HepG2 (cell line): ENCODE results near the gene ACOT2. TPM values are rescaled to one million over a fixed set of nuclear protein-coding genes. Genes with fewer than 3 reads are reported as not detected.
A peak's percentile ranks its signal among the peaks of the same experiment; 100 is the strongest.
"Not testable (repeated sequence)": the region's sequence is repeated elsewhere in the genome, so short reads cannot be mapped to it uniquely, and the experiment has no call there.

Source experiments
- GABPB1 ChIP-seq: IDR thresholded peaks from 2 replicates; pipeline ENCODE4 v1.6.1; 2016; ENCODE audit warnings: mild to moderate bottlenecking, missing genetic modification reagents, moderate library complexity, missing compliant biosample characterization
- KAT7 ChIP-seq: IDR thresholded peaks from 2 replicates; pipeline ENCODE4 v1.6.1; 2018; ENCODE audit warnings: borderline replicate concordance, missing compliant biosample characterization
- NKX3-1 ChIP-seq: sonication (generic); formaldehyde crosslinking; IDR thresholded peaks from 2 replicates; pipeline ENCODE4 v1.5.0; 2020; ENCODE audit warnings: missing genetic modification reagents
- PHF8 ChIP-seq: sonication (generic); formaldehyde crosslinking; IDR thresholded peaks from 2 replicates; pipeline ENCODE4 v1.5.0; 2020; ENCODE audit warnings: missing genetic modification reagents
- SP1 ChIP-seq, 2 experiments: fragments of 450-650 bp in 1 of 2; sonication (generic) in 1 of 2; formaldehyde crosslinking in 1 of 2; IDR thresholded peaks; 2 replicates each; pipeline versions ENCODE4 v1.4.0 to v1.6.1; 2016 to 2020; ENCODE audit warnings: missing genetic modification reagents in 1 of 2
- ZC3H13 ChIP-seq: sonication (generic); formaldehyde crosslinking; IDR thresholded peaks from 2 replicates; pipeline ENCODE4 v1.8.1; 2023; ENCODE audit warnings: mild to moderate bottlenecking, missing genetic modification reagents, moderate library complexity
- ZMYM4 ChIP-seq: sonication (generic); formaldehyde crosslinking; IDR thresholded peaks from 2 replicates; pipeline ENCODE4 v1.8.1; 2023; ENCODE audit warnings: mild to moderate bottlenecking, missing genetic modification reagents
- ZNF563 ChIP-seq: sonication (generic); formaldehyde crosslinking; IDR thresholded peaks from 2 replicates; pipeline ENCODE4 v1.8.0; 2022; ENCODE audit warnings: mild to moderate bottlenecking, moderate library complexity, missing genetic modification reagents
- ZNF768 ChIP-seq: sonication (generic); formaldehyde crosslinking; IDR thresholded peaks from 2 replicates; pipeline ENCODE4 v1.4.0; 2020; ENCODE audit warnings: missing genetic modification reagents
- polyA plus RNA-seq, 8 experiments: library from polyadenylated mRNA; depleted of rRNA in 3 of 8; stranded (reverse) in 7 of 8; unstranded in 1 of 8; fragments of >200 nt; fragmentation: Illumina TruSeq in 4 of 8; extraction: Trizol in 4 of 8; gene quantifications; 2 replicates each; pipeline versions ENCODE4 v1.2.1 to v1.2.3, GENCODE V29; 2011 to 2016; ENCODE audit warnings: low read depth in 4 of 8, missing spikeins in 1 of 8, mixed read lengths in 1 of 8; ENCODE audit not compliant: insufficient read depth in 1 of 8
- total RNA-seq, 5 experiments: library from RNA; depleted of rRNA; stranded (reverse); fragments of >200 nt; fragmentation: Illumina TruSeq; extraction: Trizol; gene quantifications; 2 replicates each; pipeline ENCODE4 v1.2.3, GENCODE V29; 2016; ENCODE audit warnings: low read depth in 1 of 5
- TF ChIP-seq, protein P1 (sequence below): IDR thresholded peaks from 2 replicates; pipeline ENCODE4 v1.6.1; 2016; ENCODE audit warnings: missing compliant biosample characterization, missing genetic modification reagents, borderline replicate concordance
- TF ChIP-seq, protein P2 (sequence below): sonication (generic); formaldehyde crosslinking; IDR thresholded peaks from 2 replicates; pipeline ENCODE4 v1.5.0; 2020; ENCODE audit warnings: mild to moderate bottlenecking, missing genetic modification reagents
- TF ChIP-seq, protein P3 (sequence below): sonication (generic); formaldehyde crosslinking; IDR thresholded peaks from 2 replicates; pipeline ENCODE4 v1.4.0; 2020; ENCODE audit warnings: missing genetic modification reagents
- TF ChIP-seq, protein P4 (sequence below): sonication (generic); formaldehyde crosslinking; conservative IDR thresholded peaks from 2 replicates; pipeline ENCODE4 v1.8.0; 2022; ENCODE audit warnings: mild to moderate bottlenecking, moderate library complexity, missing genetic modification reagents
- TF ChIP-seq, protein P5 (sequence below): sonication (generic); formaldehyde crosslinking; IDR thresholded peaks from 2 replicates; pipeline ENCODE4 v1.8.0; 2022; ENCODE audit warnings: mild to moderate bottlenecking, missing genetic modification reagents, borderline replicate concordance

The ACOT2 gene
- total and polyA plus RNA-seq, 2 of the 13 experiments (the other 11 are each of a cell fraction or from before 2014, with no cell fraction given) = 60.0 to 110 TPM

DNA sequence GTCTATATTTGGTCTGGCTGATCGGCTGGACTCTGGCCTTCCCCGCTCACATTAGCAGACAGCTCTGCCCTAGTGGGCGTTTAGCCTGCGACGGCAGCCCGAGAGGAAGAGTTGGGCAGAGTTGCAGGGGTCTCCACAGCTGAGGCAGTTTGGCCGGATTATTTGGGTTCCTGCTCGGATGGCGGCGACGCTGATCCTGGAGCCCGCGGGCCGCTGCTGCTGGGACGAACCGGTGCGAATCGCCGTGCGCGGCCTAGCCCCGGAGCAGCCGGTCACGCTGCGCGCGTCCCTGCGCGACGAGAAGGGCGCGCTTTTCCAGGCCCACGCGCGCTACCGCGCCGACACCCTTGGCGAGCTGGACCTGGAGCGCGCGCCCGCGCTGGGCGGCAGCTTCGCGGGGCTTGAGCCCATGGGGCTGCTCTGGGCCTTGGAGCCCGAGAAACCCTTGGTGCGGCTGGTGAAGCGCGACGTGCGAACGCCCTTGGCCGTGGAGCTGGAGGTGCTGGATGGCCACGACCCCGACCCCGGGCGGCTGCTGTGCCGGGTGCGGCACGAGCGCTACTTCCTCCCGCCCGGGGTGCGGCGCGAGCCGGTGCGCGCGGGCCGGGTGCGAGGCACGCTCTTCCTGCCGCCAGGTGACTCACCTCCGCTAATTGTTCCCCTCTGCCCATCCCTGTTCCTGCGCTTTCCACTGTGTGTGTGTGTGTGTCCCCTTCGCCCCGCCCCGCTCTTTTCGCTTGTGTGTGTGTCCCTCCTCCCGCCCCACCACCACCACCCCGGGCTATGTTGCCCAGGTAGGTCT lies 31.6 kb upstream of the ACOT2 start (continued):
- TF ChIP-seq PHF8 (CRISPR knock-in tag) = peak; percentile 71
- peak; percentile 76; the same call in 1 of the 2 replicates for TF ChIP-seq ZNF563 (CRISPR knock-in tag)
- TF ChIP-seq, protein P1, sequence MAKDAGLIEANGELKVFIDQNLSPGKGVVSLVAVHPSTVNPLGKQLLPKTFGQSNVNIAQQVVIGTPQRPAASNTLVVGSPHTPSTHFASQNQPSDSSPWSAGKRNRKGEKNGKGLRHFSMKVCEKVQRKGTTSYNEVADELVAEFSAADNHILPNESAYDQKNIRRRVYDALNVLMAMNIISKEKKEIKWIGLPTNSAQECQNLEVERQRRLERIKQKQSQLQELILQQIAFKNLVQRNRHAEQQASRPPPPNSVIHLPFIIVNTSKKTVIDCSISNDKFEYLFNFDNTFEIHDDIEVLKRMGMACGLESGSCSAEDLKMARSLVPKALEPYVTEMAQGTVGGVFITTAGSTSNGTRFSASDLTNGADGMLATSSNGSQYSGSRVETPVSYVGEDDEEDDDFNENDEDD = peak; percentile 74; the same call in 1 of the 2 replicates
- TF ChIP-seq ZNF768 (CRISPR knock-in tag) = peak; percentile 53; the same call in 1 of the 2 replicates
- TF ChIP-seq, protein P2, sequence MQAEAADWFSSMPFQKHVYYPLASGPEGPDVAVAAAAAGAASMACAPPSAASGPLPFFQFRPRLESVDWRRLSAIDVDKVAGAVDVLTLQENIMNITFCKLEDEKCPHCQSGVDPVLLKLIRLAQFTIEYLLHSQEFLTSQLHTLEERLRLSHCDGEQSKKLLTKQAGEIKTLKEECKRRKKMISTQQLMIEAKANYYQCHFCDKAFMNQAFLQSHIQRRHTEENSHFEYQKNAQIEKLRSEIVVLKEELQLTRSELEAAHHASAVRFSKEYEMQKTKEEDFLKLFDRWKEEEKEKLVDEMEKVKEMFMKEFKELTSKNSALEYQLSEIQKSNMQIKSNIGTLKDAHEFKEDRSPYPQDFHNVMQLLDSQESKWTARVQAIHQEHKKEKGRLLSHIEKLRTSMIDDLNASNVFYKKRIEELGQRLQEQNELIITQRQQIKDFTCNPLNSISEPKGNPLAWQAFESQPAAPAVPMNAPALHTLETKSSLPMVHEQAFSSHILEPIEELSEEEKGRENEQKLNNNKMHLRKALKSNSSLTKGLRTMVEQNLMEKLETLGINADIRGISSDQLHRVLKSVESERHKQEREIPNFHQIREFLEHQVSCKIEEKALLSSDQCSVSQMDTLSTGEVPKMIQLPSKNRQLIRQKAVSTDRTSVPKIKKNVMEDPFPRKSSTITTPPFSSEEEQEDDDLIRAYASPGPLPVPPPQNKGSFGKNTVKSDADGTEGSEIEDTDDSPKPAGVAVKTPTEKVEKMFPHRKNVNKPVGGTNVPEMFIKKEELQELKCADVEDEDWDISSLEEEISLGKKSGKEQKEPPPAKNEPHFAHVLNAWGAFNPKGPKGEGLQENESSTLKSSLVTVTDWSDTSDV = 0 out of 2 replicates have a peak, but pooled peaks have one; percentile 41
- TF ChIP-seq, protein P3, sequence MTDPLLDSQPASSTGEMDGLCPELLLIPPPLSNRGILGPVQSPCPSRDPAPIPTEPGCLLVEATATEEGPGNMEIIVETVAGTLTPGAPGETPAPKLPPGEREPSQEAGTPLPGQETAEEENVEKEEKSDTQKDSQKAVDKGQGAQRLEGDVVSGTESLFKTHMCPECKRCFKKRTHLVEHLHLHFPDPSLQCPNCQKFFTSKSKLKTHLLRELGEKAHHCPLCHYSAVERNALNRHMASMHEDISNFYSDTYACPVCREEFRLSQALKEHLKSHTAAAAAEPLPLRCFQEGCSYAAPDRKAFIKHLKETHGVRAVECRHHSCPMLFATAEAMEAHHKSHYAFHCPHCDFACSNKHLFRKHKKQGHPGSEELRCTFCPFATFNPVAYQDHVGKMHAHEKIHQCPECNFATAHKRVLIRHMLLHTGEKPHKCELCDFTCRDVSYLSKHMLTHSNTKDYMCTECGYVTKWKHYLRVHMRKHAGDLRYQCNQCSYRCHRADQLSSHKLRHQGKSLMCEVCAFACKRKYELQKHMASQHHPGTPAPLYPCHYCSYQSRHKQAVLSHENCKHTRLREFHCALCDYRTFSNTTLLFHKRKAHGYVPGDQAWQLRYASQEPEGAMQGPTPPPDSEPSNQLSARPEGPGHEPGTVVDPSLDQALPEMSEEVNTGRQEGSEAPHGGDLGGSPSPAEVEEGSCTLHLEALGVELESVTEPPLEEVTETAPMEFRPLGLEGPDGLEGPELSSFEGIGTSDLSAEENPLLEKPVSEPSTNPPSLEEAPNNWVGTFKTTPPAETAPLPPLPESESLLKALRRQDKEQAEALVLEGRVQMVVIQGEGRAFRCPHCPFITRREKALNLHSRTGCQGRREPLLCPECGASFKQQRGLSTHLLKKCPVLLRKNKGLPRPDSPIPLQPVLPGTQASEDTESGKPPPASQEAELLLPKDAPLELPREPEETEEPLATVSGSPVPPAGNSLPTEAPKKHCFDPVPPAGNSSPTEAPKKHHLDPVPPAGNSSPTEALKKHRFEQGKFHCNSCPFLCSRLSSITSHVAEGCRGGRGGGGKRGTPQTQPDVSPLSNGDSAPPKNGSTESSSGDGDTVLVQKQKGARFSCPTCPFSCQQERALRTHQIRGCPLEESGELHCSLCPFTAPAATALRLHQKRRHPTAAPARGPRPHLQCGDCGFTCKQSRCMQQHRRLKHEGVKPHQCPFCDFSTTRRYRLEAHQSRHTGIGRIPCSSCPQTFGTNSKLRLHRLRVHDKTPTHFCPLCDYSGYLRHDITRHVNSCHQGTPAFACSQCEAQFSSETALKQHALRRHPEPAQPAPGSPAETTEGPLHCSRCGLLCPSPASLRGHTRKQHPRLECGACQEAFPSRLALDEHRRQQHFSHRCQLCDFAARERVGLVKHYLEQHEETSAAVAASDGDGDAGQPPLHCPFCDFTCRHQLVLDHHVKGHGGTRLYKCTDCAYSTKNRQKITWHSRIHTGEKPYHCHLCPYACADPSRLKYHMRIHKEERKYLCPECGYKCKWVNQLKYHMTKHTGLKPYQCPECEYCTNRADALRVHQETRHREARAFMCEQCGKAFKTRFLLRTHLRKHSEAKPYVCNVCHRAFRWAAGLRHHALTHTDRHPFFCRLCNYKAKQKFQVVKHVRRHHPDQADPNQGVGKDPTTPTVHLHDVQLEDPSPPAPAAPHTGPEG (CRISPR knock-in tag) = peak; percentile 68
- TF ChIP-seq SP1 (IDR thresholded peaks at IDR 0.05) = not testable (repeated sequence)
- 0 out of 2 replicates have a peak, but pooled peaks have one; percentile 18 for TF ChIP-seq SP1 (CRISPR knock-in tag; IDR thresholded peaks at IDR 0.05)
- TF ChIP-seq, protein P4, sequence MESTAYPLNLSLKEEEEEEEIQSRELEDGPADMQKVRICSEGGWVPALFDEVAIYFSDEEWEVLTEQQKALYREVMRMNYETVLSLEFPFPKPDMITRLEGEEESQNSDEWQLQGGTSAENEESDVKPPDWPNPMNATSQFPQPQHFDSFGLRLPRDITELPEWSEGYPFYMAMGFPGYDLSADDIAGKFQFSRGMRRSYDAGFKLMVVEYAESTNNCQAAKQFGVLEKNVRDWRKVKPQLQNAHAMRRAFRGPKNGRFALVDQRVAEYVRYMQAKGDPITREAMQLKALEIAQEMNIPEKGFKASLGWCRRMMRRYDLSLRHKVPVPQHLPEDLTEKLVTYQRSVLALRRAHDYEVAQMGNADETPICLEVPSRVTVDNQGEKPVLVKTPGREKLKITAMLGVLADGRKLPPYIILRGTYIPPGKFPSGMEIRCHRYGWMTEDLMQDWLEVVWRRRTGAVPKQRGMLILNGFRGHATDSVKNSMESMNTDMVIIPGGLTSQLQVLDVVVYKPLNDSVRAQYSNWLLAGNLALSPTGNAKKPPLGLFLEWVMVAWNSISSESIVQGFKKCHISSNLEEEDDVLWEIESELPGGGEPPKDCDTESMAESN (CRISPR knock-in tag) = peak; percentile 51
- TF ChIP-seq NKX3-1 (CRISPR knock-in tag) = 0 out of 2 replicates have a peak, but pooled peaks have one; percentile 27
- 0 out of 2 replicates have a peak, but pooled peaks have one; percentile 11 for TF ChIP-seq ZMYM4 (CRISPR knock-in tag)
- TF ChIP-seq KAT7 (CRISPR knock-in tag) = 0 out of 2 replicates have a peak, but pooled peaks have one; percentile 10
- TF ChIP-seq GABPB1 (CRISPR knock-in tag) = peak; percentile 75
- peak; percentile 86 for TF ChIP-seq ZC3H13
- TF ChIP-seq, protein P5, sequence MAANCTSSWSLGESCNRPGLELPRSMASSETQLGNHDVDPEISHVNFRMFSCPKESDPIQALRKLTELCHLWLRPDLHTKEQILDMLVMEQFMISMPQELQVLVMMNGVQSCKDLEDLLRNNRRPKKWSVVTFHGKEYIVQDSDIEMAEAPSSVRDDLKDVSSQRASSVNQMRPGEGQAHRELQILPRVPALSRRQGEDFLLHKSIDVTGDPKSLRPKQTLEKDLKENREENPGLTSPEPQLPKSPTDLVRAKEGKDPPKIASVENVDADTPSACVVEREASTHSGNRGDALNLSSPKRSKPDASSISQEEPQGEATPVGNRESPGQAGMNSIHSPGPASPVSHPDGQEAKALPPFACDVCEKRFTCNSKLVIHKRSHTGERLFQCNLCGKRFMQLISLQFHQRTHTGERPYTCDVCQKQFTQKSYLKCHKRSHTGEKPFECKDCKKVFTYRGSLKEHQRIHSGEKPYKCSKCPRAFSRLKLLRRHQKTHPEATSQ = 0 out of 2 replicates have a peak, but pooled peaks have one; percentile 47
